Inferior parietal cortex (tissue), 1 donor: ENCODE data around the gene TGIF2.
"Not testable (repeated sequence)": the region's sequence is repeated elsewhere in the genome, so short reads cannot be mapped to it uniquely, and the experiment has no call there.

Source experiments
- DNase-seq: peaks from one replicate; pipeline ENCODE4 v3.0.0-alpha.2; 2016; ENCODE audit errors: extremely low spot score

TGIF2 gene

DNA sequence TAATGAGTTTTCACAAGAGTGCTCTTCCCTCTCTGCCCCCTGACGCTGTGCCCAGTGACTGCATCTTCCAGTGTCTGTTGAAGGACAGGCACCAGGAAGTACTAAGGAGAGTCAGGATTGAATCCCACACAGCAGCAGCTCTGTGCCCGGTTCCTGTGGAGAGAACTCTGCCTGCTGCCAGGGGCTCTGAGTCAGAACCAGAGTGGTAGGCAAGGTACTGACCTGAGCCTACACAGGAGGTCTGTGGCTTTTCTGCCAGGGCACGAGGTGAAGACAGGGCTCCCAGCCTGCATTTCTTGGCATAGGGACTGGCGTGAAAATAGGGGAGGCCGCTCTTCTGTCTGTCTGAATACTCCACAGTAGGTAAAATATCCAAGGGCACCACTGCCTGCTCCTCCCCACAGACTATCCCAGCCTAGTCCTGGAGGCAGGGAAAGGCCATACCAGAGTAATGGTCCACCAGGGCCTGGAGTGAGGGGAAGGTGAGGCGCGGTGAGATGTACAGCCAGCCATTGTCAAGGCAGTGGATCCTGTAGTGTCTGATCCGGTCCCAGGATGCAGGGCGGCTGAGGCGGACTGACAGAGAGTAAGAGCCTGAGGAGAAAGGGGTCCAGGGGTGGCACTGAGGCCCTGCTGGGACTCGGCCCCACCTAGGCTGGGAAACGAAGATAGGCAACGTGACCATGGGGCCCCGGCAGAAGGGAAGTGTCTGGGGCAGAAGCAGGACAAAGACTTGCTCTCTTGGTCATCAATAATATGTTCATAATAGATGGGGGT is 41.6 kb downstream of the TGIF2 start:
- DNase-seq, result no peak

GRCh38 chr20:36620917-36621316 is 47.5 kb downstream of the TGIF2 start:
- DNase-seq, result no peak

GRCh38 chr20:36623444-36623843 is 50.0 kb downstream of the TGIF2 start:
- DNase-seq, result no peak

GRCh38 chr20:36624068-36624943 is 50.9 kb downstream of the TGIF2 start:
- peak; percentile 22 for DNase-seq

DNA sequence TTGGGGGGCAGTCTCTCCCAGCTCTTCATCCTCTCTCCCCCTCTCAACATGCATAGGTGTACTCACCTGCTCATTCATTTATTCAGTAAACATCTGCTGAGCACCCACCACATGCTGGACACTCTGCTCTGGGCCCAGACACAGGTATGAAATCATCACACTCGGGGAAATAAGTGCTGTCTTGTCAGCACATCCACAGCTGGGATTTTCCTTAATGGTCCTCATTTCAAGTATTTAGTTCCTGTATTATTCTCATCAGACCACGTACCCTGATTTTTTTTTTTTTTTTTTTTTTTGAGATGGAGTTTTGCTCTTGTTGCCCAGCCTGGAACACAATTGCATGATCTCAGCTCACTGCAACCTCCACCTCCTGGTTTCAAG is 51.5 kb downstream of the TGIF2 start:
- DNase-seq, result no peak

DNA sequence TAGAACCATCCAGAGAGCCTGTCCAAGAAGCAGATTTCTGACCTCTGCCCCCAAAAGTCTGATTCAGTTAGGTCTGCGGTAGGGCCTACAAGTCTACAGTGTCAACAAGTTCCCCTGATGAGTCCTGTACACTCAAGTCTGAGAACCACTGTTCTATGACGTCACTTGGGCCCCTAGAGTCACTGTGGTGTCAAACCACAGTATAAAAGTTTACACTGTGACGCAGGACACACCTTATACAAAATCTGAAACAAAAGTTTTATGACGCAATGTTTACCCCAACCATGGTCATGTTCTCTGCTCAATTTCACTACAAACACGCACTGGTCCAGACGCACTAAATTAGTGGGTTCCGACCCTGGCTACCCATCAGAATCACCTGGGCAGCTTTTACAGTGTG is 54.7 kb downstream of the TGIF2 start:
- no peak for DNase-seq

- DNase-seq, result no peak
Measured at GRCh38 chr20:36629719-36630681, 56.6 kb downstream of the TGIF2 start.

DNA sequence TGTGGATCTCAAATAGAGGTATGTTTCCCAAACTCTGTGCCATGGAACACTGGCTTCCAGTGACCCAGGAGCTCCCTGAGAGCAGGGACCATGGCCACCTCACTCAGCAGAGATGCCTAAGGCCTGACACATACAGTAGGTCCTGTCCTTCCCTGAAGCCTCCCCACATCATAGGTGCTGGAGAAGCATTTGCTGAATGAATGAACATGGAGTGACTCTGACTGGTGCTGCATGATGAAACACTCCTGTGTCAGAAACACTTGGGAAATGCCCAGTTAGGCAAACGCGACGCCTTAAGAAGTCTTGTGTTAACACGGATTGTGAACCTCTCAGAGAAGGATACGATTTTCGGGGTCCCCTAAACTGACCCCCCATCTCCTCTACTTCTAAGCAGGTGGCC is 58.2 kb downstream of the TGIF2 start:
- DNase-seq, result no peak

DNA sequence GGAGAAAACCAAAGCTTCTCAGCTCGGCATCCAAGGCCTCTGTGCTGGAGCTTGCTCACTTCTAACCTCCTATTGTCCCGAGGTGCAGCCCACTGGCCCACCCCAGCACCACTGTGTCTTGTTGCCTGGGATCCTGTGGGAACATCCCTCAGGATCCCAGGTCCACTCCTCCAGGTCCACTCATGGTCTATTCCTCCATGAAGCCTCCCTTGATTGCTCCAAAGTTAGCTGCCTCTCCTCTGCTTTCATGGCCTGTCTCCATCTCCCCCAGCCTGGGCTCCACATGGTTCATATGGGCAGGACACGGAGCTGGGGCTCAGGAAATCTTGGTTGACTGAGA is 58.7 kb downstream of the TGIF2 start:
- DNase-seq, result no peak

DNA sequence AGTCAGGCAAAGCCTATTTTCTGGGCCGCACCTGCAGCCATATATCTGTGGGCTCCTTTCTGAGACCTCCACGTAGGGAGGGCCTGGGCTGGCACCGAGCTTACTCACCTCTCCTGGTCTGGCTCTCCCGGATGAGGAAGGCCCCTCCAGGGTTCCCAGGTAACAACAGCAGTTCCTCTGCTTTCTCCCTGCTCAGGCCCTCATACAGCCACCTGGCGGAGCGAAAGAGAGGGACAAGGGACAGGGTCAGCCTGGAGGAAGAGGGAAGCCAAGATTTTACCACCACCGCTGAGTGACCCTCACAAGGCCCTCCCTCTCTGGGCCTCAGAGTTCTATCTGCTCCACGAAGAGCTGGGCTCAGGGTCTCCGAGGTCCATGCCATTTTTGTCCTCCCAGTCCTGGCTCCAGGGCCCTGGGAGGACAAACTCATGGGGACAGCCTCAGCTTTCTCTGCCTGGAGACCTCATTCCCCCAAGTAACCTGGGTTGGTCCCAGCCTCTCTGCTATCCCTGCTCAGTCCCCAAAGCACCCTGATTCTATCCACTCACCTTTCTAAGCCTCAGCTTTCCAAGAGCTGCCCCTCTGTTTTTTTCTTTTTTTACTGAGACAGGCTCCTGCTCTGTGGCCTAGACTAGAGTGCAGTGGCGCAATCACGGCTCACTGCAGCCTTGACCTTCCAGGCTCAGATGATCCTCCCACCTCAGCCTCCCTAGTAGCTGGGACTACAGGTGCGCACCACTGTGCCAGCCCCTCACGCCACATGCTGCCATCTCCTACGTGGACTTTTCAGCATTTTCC is 59.3 kb downstream of the TGIF2 start:
- DNase-seq, result no peak

GRCh38 chr20:36633285-36633772 is 59.9 kb downstream of the TGIF2 start:
- DNase-seq, result no peak

- DNase-seq, result no peak
Measured at GRCh38 chr20:36634342-36634741, 60.9 kb downstream of the TGIF2 start.

- not testable (repeated sequence) for DNase-seq
Measured at GRCh38 chr20:36638876-36639400, 65.5 kb downstream of the TGIF2 start.

DNA sequence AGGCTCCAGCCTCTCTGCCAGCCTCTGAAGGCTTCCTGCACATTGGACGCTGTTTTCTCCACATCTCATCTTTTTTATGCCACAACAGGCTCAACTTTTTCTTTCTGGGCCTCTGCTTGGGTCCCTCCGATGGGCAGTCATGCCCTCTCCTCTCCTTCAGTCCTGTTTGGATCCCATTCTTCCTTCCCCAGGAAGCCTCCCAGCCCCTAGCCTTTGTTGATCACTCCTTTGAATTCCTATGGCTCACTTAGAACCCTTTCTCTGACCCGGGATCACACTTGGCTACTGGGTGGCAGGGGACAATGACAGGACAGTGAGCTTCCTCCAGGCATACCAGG is 68.1 kb downstream of the TGIF2 start:
- no peak for DNase-seq

DNA sequence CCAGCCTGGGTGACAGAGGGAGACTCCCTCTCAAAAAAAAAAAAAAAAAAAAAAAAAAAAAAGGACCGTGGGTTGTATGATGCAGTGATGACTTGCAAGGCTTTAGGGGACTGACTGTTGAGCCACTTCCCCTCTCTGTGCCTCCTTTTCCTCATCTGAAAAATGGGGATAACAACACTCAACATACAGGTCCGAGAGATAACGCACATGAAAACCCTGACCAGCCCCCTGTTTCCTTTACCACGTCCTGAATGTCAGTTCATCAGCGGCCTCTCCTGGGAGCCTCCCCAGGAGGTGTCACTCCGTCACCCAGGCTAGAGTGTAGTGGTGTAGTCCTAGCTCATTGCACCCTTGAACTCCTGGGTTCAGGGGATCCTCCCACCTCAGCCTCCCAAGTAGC is 68.7 kb downstream of the TGIF2 start:
- no peak for DNase-seq
